Stimulated activated CD4-positive, alpha-beta T cell treated with anti-CD3 and anti-CD28 coated beads, Interleukin-2, amount 100 ng/mL, for 48 hours (primary cell): ENCODE data around the gene CCDC154.
A peak's percentile ranks its signal among the peaks of the same experiment; 100 is the strongest.

ENCODE experiments used
- DNase-seq, 2 donors: peaks; one replicate each; pipeline ENCODE4 v3.0.0-alpha.2; 2020

The CCDC154 gene

GRCh38 chr16:1437606-1438005 lies 6.8 kb downstream of the CCDC154 start:
- DNase-seq, result no peak

DNA sequence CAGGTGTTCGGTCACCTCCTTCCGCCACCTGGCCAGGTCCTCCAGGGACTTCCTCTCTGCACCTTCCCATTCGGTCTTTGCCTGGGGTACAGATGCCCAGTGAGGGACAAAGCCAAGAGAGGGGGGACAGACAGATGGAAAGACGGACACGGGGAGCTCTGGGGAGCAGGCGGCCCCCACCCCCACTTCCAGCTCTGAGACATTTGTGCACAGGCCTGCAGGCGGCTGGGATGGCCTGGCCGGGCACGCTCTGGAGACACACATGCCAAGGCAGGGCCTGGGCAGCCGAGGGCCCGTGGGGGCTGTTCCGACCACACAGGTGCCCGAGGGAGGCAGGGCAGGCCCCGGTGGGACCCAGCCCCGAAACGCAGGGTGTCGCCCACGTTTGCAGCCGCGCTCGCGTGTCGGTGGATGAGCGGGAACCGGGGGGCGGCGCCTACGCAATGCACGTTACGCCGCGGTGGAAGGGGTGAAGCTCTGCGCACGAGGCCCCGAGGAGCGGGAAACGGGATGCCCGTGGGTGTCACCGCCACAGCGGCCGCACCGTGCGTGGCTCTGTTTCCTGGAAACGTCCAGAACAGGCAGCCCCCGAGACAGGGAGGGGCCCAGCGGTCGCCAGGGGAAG lies 7.5 kb downstream of the CCDC154 start:
- DNase-seq, result no peak

DNA sequence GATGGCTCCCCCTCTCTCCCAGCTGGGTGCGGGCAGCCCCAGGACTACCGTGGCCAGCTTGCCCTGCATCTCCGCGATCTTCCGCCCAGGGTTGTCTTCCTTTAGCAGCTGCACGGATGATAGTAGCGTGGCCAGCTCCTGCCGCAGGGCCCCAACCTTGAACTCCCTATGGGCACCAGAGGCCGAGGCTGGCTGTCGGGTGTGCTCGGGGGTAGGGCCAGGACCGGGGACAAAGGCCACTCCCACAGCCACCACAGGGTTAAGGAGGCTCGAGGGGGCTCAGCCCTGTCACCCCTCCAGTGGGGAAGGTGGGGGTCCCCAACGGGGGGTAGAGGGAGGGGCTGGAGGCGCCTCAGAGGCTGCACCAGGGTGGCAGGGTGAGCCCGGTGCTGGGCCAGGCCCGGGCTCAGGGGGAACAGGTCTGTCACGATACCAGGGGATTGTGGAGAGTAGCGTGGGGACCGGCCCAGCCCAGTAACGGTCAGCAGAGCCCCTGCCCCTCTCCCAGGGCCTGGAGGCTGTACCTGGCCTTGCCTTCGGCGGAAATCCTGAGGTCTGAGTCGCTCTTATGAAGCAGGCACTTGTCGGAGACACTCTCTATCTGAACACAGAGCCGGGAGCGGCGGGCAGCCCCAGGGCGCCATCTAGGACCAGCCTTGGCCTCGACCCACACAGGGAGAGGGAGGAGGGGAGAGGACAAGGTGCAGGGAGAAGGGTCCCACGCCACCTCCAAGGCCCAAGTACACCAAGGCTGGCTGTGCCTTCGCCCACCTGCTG lies 8.2 kb downstream of the CCDC154 start:
- DNase-seq, result no peak

GRCh38 chr16:1434644-1435592 lies 9.4 kb downstream of the CCDC154 start:
- DNase-seq, result no peak

DNA sequence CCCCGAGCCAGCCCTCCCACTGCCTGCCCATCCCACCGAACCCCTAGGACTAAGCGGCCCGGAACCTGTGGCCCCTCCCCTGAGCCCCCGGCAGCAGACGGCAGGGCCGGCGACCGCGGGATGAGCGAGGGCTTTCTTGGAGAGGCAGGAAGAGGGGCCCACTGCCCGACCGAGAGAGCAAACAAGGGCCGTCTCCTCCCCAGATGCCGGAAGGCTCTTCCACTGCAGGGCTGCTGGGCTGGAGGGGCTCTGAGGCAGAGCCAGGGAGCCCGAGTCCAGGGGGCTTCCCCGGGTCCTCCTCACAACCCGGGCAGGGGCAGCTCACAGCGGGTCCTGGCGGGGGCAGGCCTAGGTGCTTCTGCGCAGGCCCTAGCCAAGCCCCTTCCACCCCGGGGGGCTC lies 10.6 kb downstream of the CCDC154 start:
- DNase-seq, result no peak

- DNase-seq, result no peak
These were observed 11.1 kb downstream of the CCDC154 start for GRCh38 chr16:1433263-1433560.

DNA sequence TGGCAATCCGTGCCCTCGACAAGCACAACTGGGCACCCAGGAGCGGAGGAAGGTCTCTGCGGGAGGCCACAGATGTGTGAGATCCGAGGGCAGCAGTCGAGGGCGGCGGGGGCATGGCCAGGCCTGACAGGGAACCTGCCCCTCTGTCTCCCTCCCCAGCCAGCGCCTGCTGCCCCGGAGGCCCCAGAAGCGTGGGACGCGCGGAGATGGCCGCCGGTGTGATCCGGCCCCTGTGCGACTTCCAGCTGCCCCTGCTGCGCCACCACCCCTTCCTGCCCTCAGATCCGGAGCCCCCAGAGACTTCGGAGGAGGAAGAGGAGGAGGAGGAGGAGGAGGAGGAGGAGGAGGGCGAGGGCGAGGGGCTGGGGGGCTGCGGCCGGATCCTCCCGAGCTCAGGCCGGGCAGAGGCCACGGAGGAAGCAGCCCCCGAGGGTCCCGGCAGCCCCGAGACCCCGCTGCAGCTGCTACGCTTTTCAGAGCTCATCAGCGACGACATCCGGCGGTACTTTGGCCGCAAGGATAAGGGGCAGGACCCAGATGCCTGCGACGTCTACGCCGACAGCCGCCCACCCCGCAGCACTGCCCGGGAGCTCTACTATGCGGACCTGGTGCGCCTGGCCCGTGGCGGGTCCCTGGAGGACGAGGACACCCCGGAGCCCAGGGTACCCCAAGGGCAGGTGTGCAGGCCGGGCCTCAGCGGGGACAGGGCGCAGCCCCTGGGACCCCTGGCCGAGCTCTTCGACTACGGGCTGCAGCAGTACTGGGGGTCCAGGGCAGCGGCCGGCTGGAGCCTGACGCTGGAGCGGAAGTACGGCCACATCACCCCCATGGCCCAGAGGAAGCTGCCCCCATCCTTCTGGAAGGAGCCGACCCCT lies 11.7 kb downstream of the CCDC154 start:
- DNase-seq, result no peak

DNA sequence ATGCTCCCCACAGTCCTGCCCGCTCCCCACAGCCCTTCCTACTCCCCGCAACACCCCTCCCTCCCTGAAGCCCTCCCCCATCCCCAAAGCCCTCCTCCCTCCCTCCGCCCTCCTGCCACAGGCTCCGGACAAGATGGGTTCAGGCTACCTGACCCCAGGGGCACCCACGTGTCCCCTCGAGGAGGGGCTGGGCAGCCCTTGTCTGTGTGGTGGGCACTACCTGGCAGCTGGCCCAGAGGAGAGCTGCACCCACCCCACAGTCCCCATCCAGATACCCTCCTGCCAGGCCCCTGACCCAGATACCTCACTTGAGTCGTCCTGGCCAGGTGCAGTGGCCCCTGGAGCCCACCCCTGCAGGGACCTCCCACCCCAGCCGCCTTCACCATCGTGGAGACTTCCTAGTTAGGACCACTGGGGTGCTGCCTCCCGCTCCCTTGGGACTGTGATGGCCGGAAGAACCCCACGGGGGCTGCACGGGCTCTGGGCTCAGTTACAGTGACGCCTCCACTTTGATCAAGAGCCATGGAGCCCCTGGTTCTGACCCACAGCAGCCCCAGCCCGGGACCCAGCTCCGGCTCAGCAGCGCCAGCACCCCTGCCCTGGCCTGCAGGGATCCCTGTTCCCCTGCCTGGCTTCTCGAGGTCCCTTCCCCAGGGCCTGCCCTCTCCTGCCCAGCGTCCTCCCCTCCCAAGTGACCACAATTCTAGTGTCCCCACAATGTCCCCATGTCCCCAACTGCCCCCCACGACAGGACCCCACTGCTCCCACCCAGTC lies 12.7 kb downstream of the CCDC154 start:
- DNase-seq, result no peak

DNA sequence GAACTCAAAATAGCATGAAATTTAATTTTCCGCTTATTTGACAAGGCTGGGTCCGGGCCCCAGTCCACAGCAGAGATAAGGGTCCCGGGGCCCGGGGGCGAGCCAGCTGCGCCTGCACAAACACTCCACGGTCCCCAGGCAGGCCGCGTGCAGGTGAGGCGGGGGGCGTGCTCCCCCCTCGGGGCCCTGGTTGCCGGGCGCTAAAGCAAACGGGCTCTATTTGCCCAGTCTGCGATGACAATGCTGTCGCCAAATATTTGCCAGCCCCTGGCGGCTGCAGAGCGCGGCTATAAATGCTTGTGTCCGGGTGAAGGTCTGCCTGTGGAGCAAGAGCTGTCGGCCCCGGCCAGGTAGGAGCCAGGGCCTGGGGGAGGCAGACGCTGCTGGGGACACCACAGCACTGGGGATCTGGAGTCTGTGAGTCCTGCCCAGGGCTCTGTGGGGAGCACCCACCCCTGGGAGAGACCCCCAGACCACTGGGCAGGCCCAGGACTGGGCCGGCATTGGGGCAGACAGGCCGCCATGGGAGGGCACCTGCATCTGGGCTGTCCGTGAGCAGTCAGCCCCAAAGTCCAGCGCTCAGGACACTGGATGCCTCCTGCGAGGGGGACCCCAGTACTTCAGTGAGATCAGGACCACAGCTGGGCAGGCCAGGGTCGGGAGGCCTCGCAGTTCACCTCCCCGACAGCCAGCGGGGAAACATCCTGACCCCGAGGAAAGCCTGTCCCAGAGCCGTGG lies 13.4 kb downstream of the CCDC154 start, which contains the start of gene PERCC1:
PERCC1 (plus strand) TSS at position 320 of the 738 bp plus-strand sequence. CDS start 1,516 bp downstream, outside the sequence.
- no peak for DNase-seq

- DNase-seq, result no peak
These were observed 14.1 kb downstream of the CCDC154 start for GRCh38 chr16:1430214-1430758.

DNA sequence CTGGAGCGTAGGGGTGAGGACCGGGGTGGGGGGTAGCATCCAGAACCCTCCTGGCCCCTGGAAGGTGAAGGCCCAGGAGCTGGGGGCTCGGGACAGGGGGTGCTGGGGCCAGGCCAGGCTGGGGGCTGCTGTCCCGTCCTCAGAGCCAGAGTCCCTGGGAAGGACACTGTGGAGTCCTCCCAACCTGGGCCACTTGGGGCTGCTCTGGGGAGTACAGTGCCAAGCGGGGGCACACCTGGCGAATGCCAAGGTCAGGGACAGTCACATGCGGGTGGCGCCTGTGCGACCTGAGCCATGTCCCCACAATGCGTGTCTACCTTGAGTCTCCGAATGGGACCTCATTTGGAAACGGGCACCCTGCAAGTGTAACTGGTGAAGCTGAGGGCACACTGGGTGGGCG lies 14.7 kb downstream of the CCDC154 start:
- DNase-seq, result no peak

DNA sequence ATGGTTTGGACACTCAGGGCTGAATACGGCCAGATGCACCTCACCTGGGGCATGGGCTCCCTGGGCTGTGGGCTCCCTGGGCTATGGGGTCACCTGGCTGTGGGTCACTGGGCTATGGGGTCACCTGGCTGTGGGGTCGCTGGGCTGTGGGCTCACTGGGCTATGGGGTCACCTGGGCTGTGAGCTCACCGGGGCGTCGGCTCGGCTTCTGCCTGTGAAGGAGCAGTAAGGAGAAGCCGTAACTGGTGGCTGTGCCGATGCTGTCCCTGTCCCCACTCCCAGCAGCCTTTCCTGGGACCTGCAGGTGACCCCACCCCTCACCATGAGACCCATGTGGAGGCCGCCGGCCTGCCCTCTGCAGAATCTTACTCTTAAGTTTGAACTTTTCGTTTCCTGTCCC lies 15.3 kb downstream of the CCDC154 start:
- DNase-seq, result no peak

GRCh38 chr16:1428511-1428910 lies 15.8 kb downstream of the CCDC154 start:
- DNase-seq, result peak; percentile 32 to 56

DNA sequence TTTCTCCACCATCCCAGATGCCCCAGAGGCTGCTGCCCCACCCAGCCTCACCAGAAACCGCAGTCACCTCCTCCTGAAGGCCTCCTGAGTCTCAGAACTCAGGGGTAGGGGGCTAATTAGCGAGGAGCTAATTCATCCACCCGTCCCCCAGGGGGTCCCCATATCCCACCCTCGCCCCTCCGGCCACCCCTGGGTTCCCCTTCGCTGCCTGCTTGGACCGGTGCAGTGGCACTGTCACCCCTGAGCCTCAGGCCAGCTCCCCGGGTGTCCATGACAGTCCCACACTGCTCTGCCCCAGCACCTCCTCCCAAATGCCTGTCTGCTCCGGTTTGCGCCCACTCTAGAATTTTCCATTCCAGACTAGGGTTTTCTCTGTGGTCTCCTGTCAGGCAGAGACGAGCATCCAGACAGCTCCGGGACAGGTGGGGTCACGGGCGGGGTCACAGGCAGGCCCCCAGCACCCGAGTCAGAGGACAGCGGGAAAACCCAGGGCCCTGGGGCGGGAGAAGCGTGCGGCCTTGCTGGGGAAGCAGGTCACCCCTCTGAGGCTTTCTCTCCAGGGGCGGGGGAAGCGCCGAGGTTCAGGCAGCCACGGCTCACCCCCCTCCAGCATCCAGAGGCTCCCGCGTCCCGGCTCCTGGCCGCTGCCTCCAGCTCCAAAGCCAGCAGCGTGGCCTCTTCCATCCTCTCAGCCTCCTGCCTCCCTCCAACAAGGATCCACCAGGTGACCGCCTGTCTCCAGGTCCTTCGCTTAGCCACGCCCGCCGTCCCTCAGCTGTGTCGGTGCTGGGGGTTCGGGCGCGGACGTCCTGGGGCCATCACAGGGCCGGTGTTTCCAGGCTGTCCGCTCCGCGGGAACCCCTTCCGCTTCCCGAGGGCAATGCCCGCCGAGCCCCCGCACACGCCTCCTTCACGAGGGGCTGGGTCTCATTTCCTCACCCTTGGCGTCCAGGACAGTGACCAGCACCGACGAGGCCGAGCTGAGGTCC lies 16.6 kb downstream of the CCDC154 start:
- DNase-seq, result no peak

DNA sequence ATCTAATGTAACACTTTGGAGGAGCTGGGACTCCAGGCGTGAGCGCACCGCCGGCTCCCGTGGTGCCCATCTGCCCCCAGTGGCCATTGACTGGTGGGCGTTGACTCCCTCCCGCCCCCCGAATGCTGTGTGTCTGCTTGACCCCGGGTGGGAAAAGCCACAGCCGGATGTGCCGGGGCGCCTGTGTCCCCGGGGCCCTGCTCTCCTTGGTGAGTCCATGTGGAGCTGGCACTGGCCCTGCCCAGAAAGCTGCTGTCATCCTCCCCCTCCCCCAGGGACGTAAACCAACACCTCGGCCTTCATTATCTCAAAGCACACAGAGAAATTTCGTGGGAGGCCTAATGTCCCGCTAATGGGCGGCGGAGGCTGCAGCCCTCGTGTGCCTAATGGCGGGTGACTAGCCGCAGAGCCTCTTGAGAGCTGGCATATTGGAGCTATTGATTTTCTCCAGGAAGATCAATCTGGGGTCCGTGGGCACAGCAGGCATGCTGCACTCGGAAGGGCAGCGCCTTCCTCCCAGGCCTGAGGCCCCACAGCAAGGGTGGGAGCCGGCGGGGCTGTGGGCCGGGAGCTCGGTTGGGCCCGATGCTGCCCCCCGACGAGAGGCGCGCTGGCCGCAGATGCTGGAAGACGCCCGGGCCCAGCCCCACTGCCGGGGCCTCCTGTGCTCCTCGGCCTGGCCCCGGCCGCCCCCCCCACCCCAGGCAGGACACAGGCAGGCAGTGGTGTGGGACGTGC lies 17.5 kb downstream of the CCDC154 start:
- no peak for DNase-seq

DNA sequence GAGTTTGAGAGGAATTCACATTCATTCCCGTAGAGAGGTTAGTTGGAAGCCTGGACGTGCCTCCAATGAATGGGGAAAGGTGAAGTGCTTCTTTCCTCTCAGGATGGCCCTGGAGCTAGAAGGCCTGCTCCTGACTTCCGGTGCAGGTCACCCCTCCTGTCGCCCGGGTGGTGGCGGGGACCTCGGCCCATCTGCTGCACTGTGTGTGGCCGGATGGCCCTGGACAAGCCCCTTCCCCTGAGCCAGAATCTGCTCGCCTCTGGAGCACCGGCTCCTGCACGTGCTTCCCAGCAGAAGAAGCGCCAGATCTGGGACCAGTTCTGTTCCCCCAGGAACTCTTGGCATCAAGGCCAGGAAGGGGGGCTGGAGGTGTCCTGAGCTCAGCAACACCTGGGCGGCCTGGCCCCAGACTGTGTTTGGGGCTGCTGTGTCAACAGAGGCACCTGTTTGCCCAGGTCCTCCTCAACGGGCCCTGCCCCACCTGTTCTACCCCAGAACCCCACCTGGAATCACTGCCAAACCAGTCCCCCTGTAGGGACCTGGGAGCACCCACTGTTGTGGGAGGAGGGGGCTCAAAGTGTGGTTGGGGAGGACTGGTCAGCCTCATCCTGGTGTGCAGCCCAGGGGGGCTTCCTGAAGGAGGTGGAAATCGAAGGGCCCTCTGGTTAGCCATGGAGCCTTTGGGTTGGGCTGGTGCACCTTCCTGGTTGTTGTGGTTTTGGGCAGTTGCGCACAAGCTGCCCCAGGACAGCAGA lies 18.6 kb downstream of the CCDC154 start:
- DNase-seq, result no peak

GRCh38 chr16:1424028-1424427 lies 20.3 kb downstream of the CCDC154 start:
- DNase-seq, result no peak

- DNase-seq, result no peak
These were observed 22.3 kb downstream of the CCDC154 start for GRCh38 chr16:1422076-1422475.
